HCT116 (cell line): ENCODE data around the gene SGF29. TPM values are rescaled to one million over a fixed set of nuclear protein-coding genes. Genes with fewer than 3 reads are reported as not detected.

Source experiments
- ATAC-seq: fragments of 200-7000 bp; cut with Tn5 transposase; 2 replicates; pipeline ENCODE4 v1.9.1; 2020; ENCODE audit warnings: mild to moderate bottlenecking, moderate library complexity
- Bru-seq: library from RNA; stranded (reverse); fragments of 400-500 nt; gene quantifications from one replicate; lab custom pipeline; 2021; lab: Mats Ljungman, UMichigan
- BruChase-seq, 2 experiments: library from RNA; stranded (reverse); fragments of 400-500 nt; gene quantifications; one replicate each; lab custom pipeline; 2021; lab: Mats Ljungman, UMichigan
- BruUV-seq: library from RNA; stranded (reverse); fragments of 400-500 nt; replicated peaks from 2 replicates; lab custom pipeline; 2021; lab: Mats Ljungman, UMichigan
- CTCF ChIA-PET: fragments of 300-600 bp; sonication (Branson Sonifier 250); formaldehyde crosslinking; loops from one replicate; lab custom pipeline; 2021; ENCODE audit warnings: antibody characterized with exemption; lab: Charles Lee
- POLR2A ChIA-PET: fragments of 300-600, 350-600 bp; sonication (Branson Sonifier 250); formaldehyde crosslinking; loops from one replicate; lab custom pipeline; 2021; ENCODE audit warnings: antibody characterized with exemption; lab: Charles Lee
- RAD21 ChIA-PET, 2 experiments: fragments of 300-600 bp; sonication (Branson Sonifier 250); formaldehyde crosslinking; loops; one replicate each; lab custom pipeline; 2023; ENCODE audit warnings: low total read pairs in 2 of 2; ENCODE audit not compliant: uncharacterized antibody in 2 of 2, unreplicated experiment in 2 of 2, low non-redundant PET in 1 of 2; lab: Charles Lee
- DNase-seq: peaks from one replicate; pipeline ENCODE4 v3.0.0-alpha.2; 2010; ENCODE audit warnings: low read depth, low spot score
- H2AFZ ChIP-seq: fragments of 200-600 bp; shearing (Covaris generic), sonication (generic); 2 replicates; pipeline ENCODE4 v1.6.1; 2017; ENCODE audit warnings: low read depth, mixed run types, mixed read lengths, antibody characterized with exemption, low read length; ENCODE audit not compliant: poor library complexity, severe bottlenecking
- H3K27ac ChIP-seq: 2 replicates; pipeline ENCODE4 v1.5.1; 2012; ENCODE audit warnings: low read depth, low read length
- H3K27me3 ChIP-seq: fragments of 200-600 bp; sonication (generic); 2 replicates; pipeline ENCODE4 v1.6.1; 2016; ENCODE audit warnings: mixed run types, low read length, mixed read lengths; ENCODE audit not compliant: insufficient read depth
- H3K36me3 ChIP-seq, 2 experiments: fragments of 200-500 bp in 1 of 2; fragments of 200-600 bp in 1 of 2; sonication (Bioruptor generic) in 1 of 2; sonication (generic) in 1 of 2; 2 replicates each; pipeline versions ENCODE4 v1.5.1 to v1.6.1; 2014 to 2016; ENCODE audit warnings: low read length in 2 of 2, inconsistent platforms in 1 of 2, mixed read lengths in 1 of 2, mixed run types in 1 of 2; ENCODE audit not compliant: insufficient read depth in 2 of 2, control insufficient read depth in 1 of 2
- H3K4me1 ChIP-seq, 2 experiments: fragments of 200-600 bp in 1 of 2; sonication (generic) in 1 of 2; 2 replicates each; pipeline versions ENCODE4 v1.5.1 to v1.6.1; 2012 to 2017; ENCODE audit warnings: low read length in 2 of 2, inconsistent platforms in 1 of 2, mild to moderate bottlenecking in 1 of 2, mixed read lengths in 1 of 2, mixed run types in 1 of 2, moderate library complexity in 1 of 2; ENCODE audit not compliant: insufficient read depth in 2 of 2, control insufficient read depth in 1 of 2
- H3K4me2 ChIP-seq: fragments of 200-600 bp; sonication (generic); 2 replicates; pipeline ENCODE4 v1.6.1; 2017; ENCODE audit warnings: mixed run types, low read length, mixed read lengths
- H3K4me3 ChIP-seq, 2 experiments: fragments of 200-600 bp in 1 of 2; sonication (generic) in 1 of 2; replicated peaks in 1 of 2; 2 replicates each; pipeline ENCODE4 v1.5.1; 2011 to 2016; ENCODE audit warnings: low read length in 2 of 2, control low read depth in 1 of 2, low read depth in 1 of 2, mild to moderate bottlenecking in 1 of 2, mixed read lengths in 1 of 2, mixed run types in 1 of 2
- H3K79me2 ChIP-seq: fragments of 200-600 bp; sonication (generic); 2 replicates; pipeline ENCODE4 v1.6.1; 2017; ENCODE audit warnings: mild to moderate bottlenecking, mixed run types, low read length, moderate library complexity, mixed read lengths; ENCODE audit not compliant: insufficient read depth
- H3K9ac ChIP-seq: fragments of 200-600 bp; sonication (generic); 2 replicates; pipeline ENCODE4 v1.6.1; 2016; ENCODE audit warnings: low read length, mixed read lengths
- H3K9me2 ChIP-seq: fragments of 200-600 bp; sonication (generic), shearing (Covaris generic); 2 replicates; pipeline ENCODE4 v1.6.1; 2017; ENCODE audit warnings: mixed run types, mild to moderate bottlenecking, moderate library complexity; ENCODE audit not compliant: insufficient read depth
- H3K9me3 ChIP-seq, 2 experiments: fragments of 200-500 bp in 1 of 2; fragments of 200-600 bp in 1 of 2; sonication (Bioruptor generic) in 1 of 2; sonication (generic) in 1 of 2; 2 replicates each; pipeline ENCODE4 v1.6.1; 2014 to 2017; ENCODE audit warnings: low read length in 2 of 2, mixed read lengths in 2 of 2, inconsistent platforms in 1 of 2, low read depth in 1 of 2, mild to moderate bottlenecking in 1 of 2, mixed run types in 1 of 2, moderate library complexity in 1 of 2; ENCODE audit not compliant: control insufficient read depth in 1 of 2, insufficient read depth in 1 of 2
- H4K20me1 ChIP-seq: fragments of 200-600 bp; sonication (generic), shearing (Covaris generic); 2 replicates; pipeline ENCODE4 v1.6.1; 2017; ENCODE audit warnings: mixed run types, mild to moderate bottlenecking, moderate library complexity; ENCODE audit not compliant: insufficient read depth
- CBX3 ChIP-seq: IDR thresholded peaks from 2 replicates; pipeline ENCODE4 v1.6.1; 2012; ENCODE audit warnings: low read depth
- CTCF ChIP-seq, 3 experiments: fragments of 200-600 bp in 1 of 3; sonication (generic) in 1 of 3; IDR thresholded peaks in 2 of 3; conservative IDR thresholded peaks in 1 of 3; 2 replicates each; pipeline ENCODE4 v1.5.1; 2012 to 2017; ENCODE audit warnings: low read depth in 2 of 3, low read length in 2 of 3, antibody characterized with exemption in 1 of 3, borderline replicate concordance in 1 of 3, control low read depth in 1 of 3, mild to moderate bottlenecking in 1 of 3, mixed read lengths in 1 of 3, mixed run types in 1 of 3, moderate library complexity in 1 of 3; ENCODE audit not compliant: insufficient read depth in 1 of 3
- EZH2phosphoT487 ChIP-seq: fragments of 200-600 bp; IDR thresholded peaks from 2 replicates; pipeline ENCODE4 v1.6.1; 2018; ENCODE audit warnings: antibody characterized with exemption, borderline replicate concordance
- FOSL1 ChIP-seq: IDR thresholded peaks from 2 replicates; pipeline ENCODE4 v1.6.1; 2012; ENCODE audit warnings: low read depth
- MAX ChIP-seq: IDR thresholded peaks from 2 replicates; pipeline ENCODE4 v1.6.1; 2012
- POLR2A ChIP-seq: IDR thresholded peaks from 2 replicates; pipeline ENCODE4 v1.7.0; 2011; ENCODE audit warnings: borderline replicate concordance; ENCODE audit not compliant: insufficient read depth, insufficient read length; ENCODE audit errors: extremely low read depth
- POLR2AphosphoS5 ChIP-seq: IDR thresholded peaks from 2 replicates; pipeline ENCODE4 v1.6.1; 2011; ENCODE audit warnings: mild to moderate bottlenecking, low read depth, low read length, moderate library complexity
- RAD21 ChIP-seq: IDR thresholded peaks from 2 replicates; pipeline ENCODE4 v1.6.1; 2012; ENCODE audit warnings: low read depth, mild to moderate bottlenecking
- SIN3A ChIP-seq: IDR thresholded peaks from 2 replicates; pipeline ENCODE4 v1.6.1; 2012; ENCODE audit warnings: low read depth
- SRF ChIP-seq: IDR thresholded peaks from 2 replicates; pipeline ENCODE4 v1.6.1; 2012; ENCODE audit warnings: low read depth
- TCF7L2 ChIP-seq: IDR thresholded peaks from 2 replicates; pipeline ENCODE4 v1.7.0; 2011; ENCODE audit warnings: borderline replicate concordance, inconsistent platforms; ENCODE audit not compliant: insufficient read depth, insufficient read length; ENCODE audit errors: extremely low read depth
- ZFX ChIP-seq: fragments of 450-650 bp; IDR thresholded peaks from 2 replicates; pipeline ENCODE4 v1.6.1; 2017
- intact Hi-C: fragments of 100-400 bp; cut with micrococcal nuclease; formaldehyde crosslinking; loops from 2 replicates; pipeline ENCODE4 v1.10.0; 2022
- long read RNA-seq: library from polyadenylated mRNA; unstranded; transcript quantifications from one replicate; pipeline ENCODE4 v2.0.0, GENCODE V29; 2021; ENCODE audit not compliant: unreplicated experiment
- polyA plus RNA-seq: library from polyadenylated mRNA; unstranded; fragments of >200 nt; gene quantifications from 2 replicates; pipeline ENCODE4 v1.2.1, GENCODE V29; 2012; ENCODE audit warnings: missing spikeins
- total RNA-seq: library from RNA; stranded (reverse); gene quantifications from one replicate; pipeline ENCODE4 v1.2.1, GENCODE V29; 2021; ENCODE audit not compliant: unreplicated experiment

SGF29 gene
- total RNA-seq (19.7 TPM), Bru-seq, nascent RNA (percentile 50 among the genes with signal in this experiment), BruChase-seq, experiment 1, labeled RNA remaining after a 6-hour chase (percentile 46 among the genes with signal in this experiment), BruChase-seq, experiment 2, labeled RNA remaining after a 2-hour chase (percentile 43 among the genes with signal in this experiment)
- polyA plus RNA-seq = 28.8 and 33.5 TPM in 2 replicates
- long read RNA-seq, transcript SGF29-201 (10 exons, 1,153 nt) = major isoform, 6 of 14 reads
- long read RNA-seq, partial matches to known transcripts = 1 of 14 reads
- long read RNA-seq, other reads (novel, unspliced or antisense) = 7 of 14 reads

- POLR2A ChIA-PET = interaction anchor here (0.7 kb wide), 1 partner anchor 10 kb away, joined by 3 read pairs; no protein-coding TSS in a partner anchor
- peak within 1 kb of the TSS; percentile 57 to 62 for H3K4me3 ChIP-seq
- H3K36me3 ChIP-seq = no peaks in the 10 kb centered on the region; a peak in 1 of 4 replicates
- peaks cover 5 to 20% of the 10 kb centered on the region in 2 experiments; a peak in 3 of 4 replicates for H3K4me1 ChIP-seq
- H3K9me2 ChIP-seq = no peaks in the 10 kb centered on the region
- peak within 1 kb of the TSS; percentile 83 for H3K4me2 ChIP-seq
- ATAC-seq (peak; percentile 89), DNase-seq (peak; percentile 86)
- intact Hi-C loops = no loop called here
- H3K79me2 ChIP-seq = peaks cover 6% of the 10 kb centered on the region; the same call in 1 of the 2 replicates
- no peaks in the 10 kb centered on the region for H3K27me3 ChIP-seq
- no peak for TF ChIP-seq RAD21
- peak; percentile 93 for TF ChIP-seq MAX
- TF ChIP-seq POLR2A = peak; percentile 84
- peak; percentile 89 for TF ChIP-seq SRF
- TF ChIP-seq FOSL1 = no peak
- peak; percentile 61 for TF ChIP-seq TCF7L2
- TF ChIP-seq SIN3A = no peak
- 0 out of 6 replicates have a peak, but pooled peaks of 1 of the 3 experiments have one; percentile 1 for TF ChIP-seq CTCF (IDR thresholded peaks at IDR 0.05 in 2 of 3, conservative IDR thresholded peaks at IDR 0.05 in 1 of 3; ENCODE audit: borderline replicate concordance in 1 of 3, insufficient read depth in 1 of 3, low read depth in 2 of 3, low read length in 2 of 3)
- TF ChIP-seq ZFX = peak; percentile 42; the same call in 1 of the 2 replicates
- TF ChIP-seq CBX3 = peak; percentile 80
- no peak for TF ChIP-seq EZH2phosphoT487
- TF ChIP-seq POLR2AphosphoS5 = peak; percentile 95
- no peaks in the 10 kb centered on the region for H3K9me3 ChIP-seq
- H3K9ac ChIP-seq = peak within 1 kb of the TSS; percentile 70
- peak within 1 kb of the TSS; percentile 22 for H2AFZ ChIP-seq
- H4K20me1 ChIP-seq = no peaks in the 10 kb centered on the region
- RAD21 ChIA-PET = no interaction called here
- H3K27ac ChIP-seq = peak within 1 kb of the TSS; percentile 83
- TSS peak; percentile 99 for BruUV-seq
- CTCF ChIA-PET = no interaction called here
These were observed at the start of gene SGF29 for GRCh38 chr16:28553776-28554633. Gene SGF29, plus strand, starts transcription at chr16:28553920. Its CDS starts 27,150 bp downstream, at chr16:28581070.
